HEK293 (cell line): ENCODE results near the gene MBNL3.

Experiments
- CTCF ChIA-PET: fragments of 350-600 bp; formaldehyde crosslinking; extraction: SDS; loops from one replicate; lab custom pipeline; 2021; ENCODE audit warnings: antibody characterized with exemption; lab: Yijun Ruan, JAX
- POLR2A ChIA-PET: fragments of 300-600 bp; formaldehyde crosslinking; extraction: SDS; loops from one replicate; lab custom pipeline; 2020; ENCODE audit warnings: antibody characterized with exemption, inconsistent platforms; lab: Yijun Ruan, JAX
- H3K27ac ChIP-seq: fragments of 200-500 bp; sonication (Bioruptor generic); 2 replicates; pipeline ENCODE4 v1.5.1; 2014; ENCODE audit warnings: low read depth, low read length, control low read depth, inconsistent platforms; ENCODE audit errors: extremely low read depth
- H3K36me3 ChIP-seq, 2 experiments: fragments of 200-500 bp in 1 of 2; sonication (Bioruptor generic) in 1 of 2; 1 replicate in 1 of 2; 2 replicates in 1 of 2; pipeline ENCODE4 v1.5.1; 2014 to 2017; ENCODE audit warnings: inconsistent platforms in 2 of 2, low read length in 2 of 2; ENCODE audit not compliant: control insufficient read depth in 2 of 2, insufficient read depth in 1 of 2
- H3K4me1 ChIP-seq: fragments of 200-500 bp; sonication (Bioruptor generic); 2 replicates; pipeline ENCODE4 v1.5.1; 2014; ENCODE audit warnings: mild to moderate bottlenecking, low read length, inconsistent platforms; ENCODE audit not compliant: control insufficient read depth, insufficient read depth
- H3K4me3 ChIP-seq: 2 replicates; pipeline ENCODE4 v1.5.1; 2011; ENCODE audit warnings: low read depth, mild to moderate bottlenecking, control low read depth, low read length, moderate library complexity
- H3K9me3 ChIP-seq: fragments of 200-500 bp; sonication (Bioruptor generic); 2 replicates; pipeline ENCODE4 v1.5.1; 2014; ENCODE audit warnings: low read depth, low read length, inconsistent platforms; ENCODE audit not compliant: control insufficient read depth, insufficient read depth
- BCL11A ChIP-seq: fragments of 450-650 bp; formaldehyde crosslinking; IDR thresholded peaks from 2 replicates; pipeline ENCODE4 v1.5.1; 2016; ENCODE audit warnings: low read depth, missing biosample characterization, missing genetic modification characterization
- SCRT2 ChIP-seq: fragments of 450-650 bp; formaldehyde crosslinking; IDR thresholded peaks from 2 replicates; pipeline ENCODE4 v1.5.1; 2016; ENCODE audit warnings: missing biosample characterization, missing genetic modification characterization
- SP3 ChIP-seq: fragments of 450-650 bp; formaldehyde crosslinking; IDR thresholded peaks from 2 replicates; pipeline ENCODE4 v1.5.1; 2016; ENCODE audit warnings: missing biosample characterization, missing genetic modification characterization
- SP7 ChIP-seq: fragments of 450-650 bp; formaldehyde crosslinking; IDR thresholded peaks from 2 replicates; pipeline ENCODE4 v1.5.1; 2016; ENCODE audit warnings: missing biosample characterization, missing genetic modification characterization
- ZBTB20 ChIP-seq: fragments of 450-650 bp; formaldehyde crosslinking; IDR thresholded peaks from 2 replicates; pipeline ENCODE4 v1.5.1; 2016; ENCODE audit warnings: missing biosample characterization, missing genetic modification characterization
- ZFP37 ChIP-seq: fragments of 450-650 bp; formaldehyde crosslinking; IDR thresholded peaks from 2 replicates; pipeline ENCODE4 v1.5.1; 2016; ENCODE audit warnings: missing biosample characterization, missing genetic modification characterization
- ZFP69B ChIP-seq: fragments of 450-650 bp; formaldehyde crosslinking; IDR thresholded peaks from 2 replicates; pipeline ENCODE4 v1.5.1; 2016; ENCODE audit warnings: missing biosample characterization, missing genetic modification characterization
- ZNF10 ChIP-seq: fragments of 450-650 bp; formaldehyde crosslinking; IDR thresholded peaks from 2 replicates; pipeline ENCODE4 v1.5.1; 2017; ENCODE audit warnings: missing biosample characterization, missing genetic modification characterization
- ZNF221 ChIP-seq: fragments of 450-650 bp; formaldehyde crosslinking; IDR thresholded peaks from 2 replicates; pipeline ENCODE4 v1.5.1; 2017; ENCODE audit warnings: missing biosample characterization, missing genetic modification characterization, borderline replicate concordance
- ZNF354C ChIP-seq: fragments of 450-650 bp; formaldehyde crosslinking; IDR thresholded peaks from 2 replicates; pipeline ENCODE4 v1.5.1; 2016; ENCODE audit warnings: missing biosample characterization, missing genetic modification characterization, low read depth, borderline replicate concordance
- ZNF404 ChIP-seq: fragments of 450-650 bp; formaldehyde crosslinking; IDR thresholded peaks from 2 replicates; pipeline ENCODE4 v1.5.1; 2017; ENCODE audit warnings: missing biosample characterization, missing genetic modification characterization
- ZNF48 ChIP-seq: fragments of 450-650 bp; formaldehyde crosslinking; IDR thresholded peaks from 2 replicates; pipeline ENCODE4 v1.5.1; 2016; ENCODE audit warnings: missing biosample characterization, missing genetic modification characterization
- ZNF510 ChIP-seq: fragments of 450-650 bp; formaldehyde crosslinking; IDR thresholded peaks from 2 replicates; pipeline ENCODE4 v1.5.1; 2018; ENCODE audit warnings: mild to moderate bottlenecking, missing genetic modification characterization, missing biosample characterization; ENCODE audit not compliant: insufficient replicate concordance
- ZNF549 ChIP-seq: fragments of 450-650 bp; IDR thresholded peaks from 2 replicates; pipeline ENCODE4 v1.5.1; 2018; ENCODE audit warnings: missing biosample characterization, missing genetic modification characterization, mild to moderate bottlenecking, inconsistent platforms, moderate library complexity
- ZNF571 ChIP-seq: fragments of 450-650 bp; formaldehyde crosslinking; IDR thresholded peaks from 2 replicates; pipeline ENCODE4 v1.5.0; 2017; ENCODE audit warnings: missing biosample characterization, missing genetic modification characterization
- ZNF621 ChIP-seq: fragments of 450-650 bp; formaldehyde crosslinking; IDR thresholded peaks from 2 replicates; pipeline ENCODE4 v1.5.1; 2017; ENCODE audit warnings: missing biosample characterization, missing genetic modification characterization
- ZNF658 ChIP-seq: fragments of 450-650 bp; formaldehyde crosslinking; IDR thresholded peaks from 2 replicates; pipeline ENCODE4; 2016; ENCODE audit warnings: missing biosample characterization, missing genetic modification characterization
- ZNF707 ChIP-seq: fragments of 450-650 bp; formaldehyde crosslinking; IDR thresholded peaks from 2 replicates; pipeline ENCODE4 v1.5.1; 2016; ENCODE audit warnings: missing biosample characterization, missing genetic modification characterization
- ZNF768 ChIP-seq: fragments of 450-650 bp; formaldehyde crosslinking; IDR thresholded peaks from 2 replicates; pipeline ENCODE4 v1.5.1; 2018; ENCODE audit warnings: missing biosample characterization, mild to moderate bottlenecking, missing genetic modification characterization
- ZNF792 ChIP-seq: fragments of 450-650 bp; formaldehyde crosslinking; IDR thresholded peaks from 2 replicates; pipeline ENCODE4 v1.5.1; 2016; ENCODE audit warnings: missing biosample characterization, missing genetic modification characterization
- ZSCAN4 ChIP-seq: fragments of 450-650 bp; formaldehyde crosslinking; IDR thresholded peaks from 2 replicates; pipeline ENCODE4 v1.5.1; 2017; ENCODE audit warnings: missing biosample characterization, missing genetic modification characterization
- TF ChIP-seq, protein P1 (sequence below): fragments of 450-650 bp; formaldehyde crosslinking; IDR thresholded peaks from 2 replicates; pipeline ENCODE4 v1.5.1; 2016; ENCODE audit warnings: missing biosample characterization, missing genetic modification characterization
- TF ChIP-seq, protein P2 (sequence below): IDR thresholded peaks from 2 replicates; pipeline ENCODE4 v1.6.1; 2011; ENCODE audit warnings: mild to moderate bottlenecking, low read depth, low read length, borderline replicate concordance
- TF ChIP-seq, protein P3 (sequence below): fragments of 450-650 bp; formaldehyde crosslinking; IDR thresholded peaks from 2 replicates; pipeline ENCODE4 v1.5.1; 2016; ENCODE audit warnings: missing biosample characterization, missing genetic modification characterization, borderline replicate concordance
- TF ChIP-seq, protein P4 (sequence below): fragments of 450-650 bp; formaldehyde crosslinking; IDR thresholded peaks from 2 replicates; pipeline ENCODE4 v1.5.1; 2016; ENCODE audit warnings: missing biosample characterization, missing genetic modification characterization

Gene MBNL3

GRCh38 chrX:132401935-132402334, 86.9 kb downstream of the MBNL3 start (continued):
- TF ChIP-seq, protein P1, sequence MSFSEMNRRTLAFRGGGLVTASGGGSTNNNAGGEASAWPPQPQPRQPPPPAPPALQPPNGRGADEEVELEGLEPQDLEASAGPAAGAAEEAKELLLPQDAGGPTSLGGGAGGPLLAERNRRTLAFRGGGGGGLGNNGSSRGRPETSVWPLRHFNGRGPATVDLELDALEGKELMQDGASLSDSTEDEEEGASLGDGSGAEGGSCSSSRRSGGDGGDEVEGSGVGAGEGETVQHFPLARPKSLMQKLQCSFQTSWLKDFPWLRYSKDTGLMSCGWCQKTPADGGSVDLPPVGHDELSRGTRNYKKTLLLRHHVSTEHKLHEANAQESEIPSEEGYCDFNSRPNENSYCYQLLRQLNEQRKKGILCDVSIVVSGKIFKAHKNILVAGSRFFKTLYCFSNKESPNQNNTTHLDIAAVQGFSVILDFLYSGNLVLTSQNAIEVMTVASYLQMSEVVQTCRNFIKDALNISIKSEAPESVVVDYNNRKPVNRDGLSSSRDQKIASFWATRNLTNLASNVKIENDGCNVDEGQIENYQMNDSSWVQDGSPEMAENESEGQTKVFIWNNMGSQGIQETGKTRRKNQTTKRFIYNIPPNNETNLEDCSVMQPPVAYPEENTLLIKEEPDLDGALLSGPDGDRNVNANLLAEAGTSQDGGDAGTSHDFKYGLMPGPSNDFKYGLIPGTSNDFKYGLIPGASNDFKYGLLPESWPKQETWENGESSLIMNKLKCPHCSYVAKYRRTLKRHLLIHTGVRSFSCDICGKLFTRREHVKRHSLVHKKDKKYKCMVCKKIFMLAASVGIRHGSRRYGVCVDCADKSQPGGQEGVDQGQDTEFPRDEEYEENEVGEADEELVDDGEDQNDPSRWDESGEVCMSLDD (tag by site-specific recombination) = no peak
- no peak for TF ChIP-seq ZNF404 (tag by site-specific recombination)
- TF ChIP-seq ZNF658 (tag by site-specific recombination) = no peak
- TF ChIP-seq ZNF10 = no peak
- TF ChIP-seq ZNF707 (tag by site-specific recombination) = no peak
- TF ChIP-seq ZNF549 (tag by site-specific recombination) = no peak
- TF ChIP-seq, protein P2, sequence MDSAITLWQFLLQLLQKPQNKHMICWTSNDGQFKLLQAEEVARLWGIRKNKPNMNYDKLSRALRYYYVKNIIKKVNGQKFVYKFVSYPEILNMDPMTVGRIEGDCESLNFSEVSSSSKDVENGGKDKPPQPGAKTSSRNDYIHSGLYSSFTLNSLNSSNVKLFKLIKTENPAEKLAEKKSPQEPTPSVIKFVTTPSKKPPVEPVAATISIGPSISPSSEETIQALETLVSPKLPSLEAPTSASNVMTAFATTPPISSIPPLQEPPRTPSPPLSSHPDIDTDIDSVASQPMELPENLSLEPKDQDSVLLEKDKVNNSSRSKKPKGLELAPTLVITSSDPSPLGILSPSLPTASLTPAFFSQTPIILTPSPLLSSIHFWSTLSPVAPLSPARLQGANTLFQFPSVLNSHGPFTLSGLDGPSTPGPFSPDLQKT = no peak
- TF ChIP-seq ZNF768 = no peak
- no peak for TF ChIP-seq SCRT2 (tag by site-specific recombination)
- TF ChIP-seq, all 188 proteins: peak for 0

GRCh38 chrX:132400706-132401105, 88.1 kb downstream of the MBNL3 start:
- TF ChIP-seq ZSCAN4 (tag by site-specific recombination) (no peak), ZFP37 (tag by site-specific recombination) (no peak), ZNF221 (tag by site-specific recombination) (no peak), ZBTB20 (no peak), ZNF48 (tag by site-specific recombination) (no peak), ZNF792 (tag by site-specific recombination) (no peak), ZNF354C (tag by site-specific recombination) (no peak)
- Histone ChIP-seq H3K36me3 (no peaks in the 10 kb centered on the region), H3K9me3 (no peaks in the 10 kb centered on the region), H3K27ac (no peak overlapping the region), H3K4me1 (no peaks in the 10 kb centered on the region), H3K4me3 (no peak overlapping the region)
- POLR2A ChIA-PET = no interaction called here
- CTCF ChIA-PET = no interaction called here

GRCh38 chrX:132395645-132396044, 93.2 kb downstream of the MBNL3 start:
- no peaks in the 10 kb centered on the region for H3K9me3 ChIP-seq
- H3K4me3 ChIP-seq = no peak overlapping the region
- ChIA-PET POLR2A (no interaction called here), CTCF (interaction anchor here (0.7 to 0.9 kb wide), 2 partner anchors 105 to 1701 kb away, joined by 3 to 4 read pairs; no protein-coding TSS in a partner anchor)
- H3K4me1 ChIP-seq = 0 out of 2 replicates have a peak, but pooled peaks cover 2% of the 10 kb centered on the region
- H3K27ac ChIP-seq = no peak overlapping the region
- no peaks in the 10 kb centered on the region for H3K36me3 ChIP-seq
- TF ChIP-seq ZNF571 (tag by site-specific recombination) (no peak), SP3 (tag by site-specific recombination) (no peak), ZFP69B (tag by site-specific recombination) (no peak), ZNF510 (tag by site-specific recombination) (no peak), BCL11A (tag by site-specific recombination) (no peak), SP7 (no peak), ZNF621 (tag by site-specific recombination) (no peak)
- TF ChIP-seq, protein P3, sequence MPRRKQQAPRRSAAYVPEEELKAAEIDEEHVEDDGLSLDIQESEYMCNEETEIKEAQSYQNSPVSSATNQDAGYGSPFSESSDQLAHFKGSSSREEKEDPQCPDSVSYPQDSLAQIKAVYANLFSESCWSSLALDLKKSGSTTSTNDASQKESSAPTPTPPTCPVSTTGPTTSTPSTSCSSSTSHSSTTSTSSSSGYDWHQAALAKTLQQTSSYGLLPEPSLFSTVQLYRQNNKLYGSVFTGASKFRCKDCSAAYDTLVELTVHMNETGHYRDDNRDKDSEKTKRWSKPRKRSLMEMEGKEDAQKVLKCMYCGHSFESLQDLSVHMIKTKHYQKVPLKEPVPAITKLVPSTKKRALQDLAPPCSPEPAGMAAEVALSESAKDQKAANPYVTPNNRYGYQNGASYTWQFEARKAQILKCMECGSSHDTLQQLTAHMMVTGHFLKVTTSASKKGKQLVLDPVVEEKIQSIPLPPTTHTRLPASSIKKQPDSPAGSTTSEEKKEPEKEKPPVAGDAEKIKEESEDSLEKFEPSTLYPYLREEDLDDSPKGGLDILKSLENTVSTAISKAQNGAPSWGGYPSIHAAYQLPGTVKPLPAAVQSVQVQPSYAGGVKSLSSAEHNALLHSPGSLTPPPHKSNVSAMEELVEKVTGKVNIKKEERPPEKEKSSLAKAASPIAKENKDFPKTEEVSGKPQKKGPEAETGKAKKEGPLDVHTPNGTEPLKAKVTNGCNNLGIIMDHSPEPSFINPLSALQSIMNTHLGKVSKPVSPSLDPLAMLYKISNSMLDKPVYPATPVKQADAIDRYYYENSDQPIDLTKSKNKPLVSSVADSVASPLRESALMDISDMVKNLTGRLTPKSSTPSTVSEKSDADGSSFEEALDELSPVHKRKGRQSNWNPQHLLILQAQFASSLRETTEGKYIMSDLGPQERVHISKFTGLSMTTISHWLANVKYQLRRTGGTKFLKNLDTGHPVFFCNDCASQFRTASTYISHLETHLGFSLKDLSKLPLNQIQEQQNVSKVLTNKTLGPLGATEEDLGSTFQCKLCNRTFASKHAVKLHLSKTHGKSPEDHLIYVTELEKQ (tag by site-specific recombination) = no peak
- TF ChIP-seq, protein P4, sequence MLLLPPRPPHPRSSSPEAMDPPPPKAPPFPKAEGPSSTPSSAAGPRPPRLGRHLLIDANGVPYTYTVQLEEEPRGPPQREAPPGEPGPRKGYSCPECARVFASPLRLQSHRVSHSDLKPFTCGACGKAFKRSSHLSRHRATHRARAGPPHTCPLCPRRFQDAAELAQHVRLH = no peak
